Transverse colon (tissue), 4 donors: Measurements from ENCODE around the gene FOSL1. TPM values are rescaled to one million over a fixed set of nuclear protein-coding genes. Genes with fewer than 3 reads are reported as not detected.
A peak's percentile ranks its signal among the peaks of the same experiment; 100 is the strongest.

Experiments
- DNase-seq: peaks from one replicate; pipeline ENCODE4 v3.0.0-alpha.2; 2019
- H3K27ac ChIP-seq, 4 donors: fragments of 200-600 bp; sonication (generic); 2 replicates each; pipeline ENCODE4 v1.5.1; 2016 to 2018; ENCODE audit warnings: inconsistent platforms in 4 of 4
- H3K27me3 ChIP-seq: fragments of 200-600 bp; sonication (generic); 2 replicates; pipeline ENCODE4 v1.5.1; 2017; ENCODE audit warnings: inconsistent platforms
- H3K36me3 ChIP-seq, 4 donors: fragments of 200-600 bp; sonication (generic); 2 replicates each; pipeline ENCODE4 v1.5.1; 2017 to 2019; ENCODE audit warnings: inconsistent platforms in 4 of 4
- H3K4me1 ChIP-seq, 4 donors: fragments of 200-600 bp; sonication (generic); 2 replicates each; pipeline ENCODE4 v1.5.1; 2017 to 2020; ENCODE audit warnings: inconsistent platforms in 4 of 4
- H3K4me3 ChIP-seq, 4 donors: fragments of 200-600 bp; sonication (generic); 1 replicate in 1 of 4; 2 replicates in 3 of 4; pipeline versions ENCODE4 v1.5.1 to v1.6.1; 2017 to 2019; ENCODE audit warnings: inconsistent platforms in 4 of 4
- H3K9me3 ChIP-seq, 2 donors: fragments of 200-600 bp; sonication (generic); 2 replicates each; pipeline ENCODE4 v1.5.1; 2017 to 2019; ENCODE audit warnings: inconsistent platforms in 2 of 2
- CTCF ChIP-seq, 5 experiments: fragments of 200-600 bp in 3 of 5; fragments of 450-650 bp in 2 of 5; sonication (generic) in 3 of 5; IDR thresholded peaks; 1 replicate in 2 of 5; 2 replicates in 3 of 5; pipeline ENCODE4 v1.5.1; 2016 to 2017; ENCODE audit warnings: antibody characterized with exemption in 5 of 5, inconsistent platforms in 3 of 5, mild to moderate bottlenecking in 2 of 5, moderate library complexity in 1 of 5
- EP300 ChIP-seq: sonication (generic); formaldehyde crosslinking; IDR thresholded peaks from one replicate; pipeline ENCODE4 v1.6.1; 2017; ENCODE audit warnings: antibody characterized with exemption, low read depth
- POLR2A ChIP-seq: fragments of 450-650 bp; IDR thresholded peaks from one replicate; pipeline ENCODE4 v1.6.1; 2016; ENCODE audit warnings: antibody characterized with exemption, mild to moderate bottlenecking, moderate library complexity
- POLR2AphosphoS5 ChIP-seq, 3 donors: sonication (generic); formaldehyde crosslinking; IDR thresholded peaks; one replicate each; pipeline ENCODE4 v1.6.1; 2016; ENCODE audit warnings: antibody characterized with exemption in 3 of 3
- WGBS, 2 donors: methylation state at CpG; one replicate each; pipeline ENCODE4 v1.1.5; 2018; ENCODE audit warnings: low coverage in 1 of 2; 5-methylcytosine and 5-hydroxymethylcytosine counted together
- in situ Hi-C, 4 donors: fragments of 200-750 bp; cut with MboI; loops; one replicate each; pipeline versions ENCODE4 v1.15.0 to v1.15.1; 2017; ENCODE audit warnings: low sequenced_read_pairs in 3 of 4, low pct_ligation_motif_present in 1 of 4, low pct_unique_long_range_greater_than_20kb in 1 of 4
- intact Hi-C: fragments of 100-400 bp; cut with DNase I; formaldehyde crosslinking; loops from one replicate; pipeline ENCODE4 v1.15.1; 2023; ENCODE audit warnings: low total_unique reads
- total RNA-seq, 4 donors: library from RNA; depleted of rRNA; stranded (reverse); fragments of >200 nt; gene quantifications; one replicate each; pipeline ENCODE4 v1.1.0, GENCODE V29; 2016

The FOSL1 gene
- total RNA-seq, 4 donors from 2014 or later, result 1.2 to 11.6 TPM; not detected in 2

GRCh38 chr11:65917434-65918210, 17.4 kb upstream of the FOSL1 start:
- 88% methylated on average over 21 of the region's 35 CpGs; no CpG with 5 or more reads in 1 of the 2 donors for WGBS, 2 donors
- intact Hi-C loops (loop anchor here (2.0 kb wide), 1 partner anchor 29 kb away; the partner anchor contains the start of gene FIBP), in situ Hi-C loops (no loop called here)
- Histone ChIP-seq H3K36me3 (peaks cover 0 to 3% (median under 1%) of the 10 kb centered on the region in 4 donors), H3K9me3 (no peaks in the 10 kb centered on the region), H3K27ac (peak overlapping the region; percentile 91 to 98 (median 96)), H3K27me3 (no peaks in the 10 kb centered on the region), H3K4me3 (peak overlapping the region; percentile 64 to 98 (median 84)), H3K4me1 (peaks cover 34 to 49% (median 46%) of the 10 kb centered on the region in 4 donors)
- DNase-seq, result no peak
- TF ChIP-seq POLR2A (no peak), POLR2AphosphoS5 (IDR thresholded peaks at IDR 0.05) (no peak), EP300 (no peak), CTCF (IDR thresholded peaks at IDR 0.05) (no peak)

GRCh38 chr11:65917077-65917433, 16.9 kb upstream of the FOSL1 start:
- in situ Hi-C loops (no loop called here), intact Hi-C loops (no loop called here)
- Histone ChIP-seq H3K9me3 (no peaks in the 10 kb centered on the region), H3K4me3 (peak overlapping the region in 1 of 4 donors; percentile 83), H3K4me1 (peaks cover 34 to 50% (median 47%) of the 10 kb centered on the region in 4 donors), H3K27ac (peak overlapping the region; percentile 91 to 98 (median 96)), H3K36me3 (no peaks in the 10 kb centered on the region), H3K27me3 (no peaks in the 10 kb centered on the region)
- no peak for DNase-seq
- 95% methylated on average over 3 of the region's 3 CpGs; no CpG with 5 or more reads in 1 of the 2 donors for WGBS, 2 donors
- TF ChIP-seq POLR2AphosphoS5 (IDR thresholded peaks at IDR 0.05) (no peak), CTCF (IDR thresholded peaks at IDR 0.05) (no peak), EP300 (no peak), POLR2A (no peak)

GRCh38 chr11:65916391-65916790, 16.2 kb upstream of the FOSL1 start:
- TF ChIP-seq EP300, result no peak
- no peak for TF ChIP-seq CTCF (IDR thresholded peaks at IDR 0.05)
- Histone ChIP-seq H3K9me3 (no peaks in the 10 kb centered on the region), H3K27ac (peak overlapping the region; percentile 91 to 98 (median 96)), H3K4me1 (peaks cover 34 to 56% (median 54%) of the 10 kb centered on the region in 4 donors), H3K4me3 (no peak overlapping the region), H3K27me3 (no peaks in the 10 kb centered on the region), H3K36me3 (no peaks in the 10 kb centered on the region)
- in situ Hi-C loops (no loop called here), intact Hi-C loops (no loop called here)
- WGBS, 2 donors, result 79% methylated on average over 7 of the region's 7 CpGs; no CpG with 5 or more reads in 1 of the 2 donors
- DNase-seq, result no peak

- in situ Hi-C loops (no loop called here), intact Hi-C loops (no loop called here)
- H3K27me3 ChIP-seq, result no peaks in the 10 kb centered on the region
- H3K4me3 ChIP-seq, result no peak overlapping the region
- TF ChIP-seq EP300 (no peak), POLR2A (no peak), POLR2AphosphoS5 (IDR thresholded peaks at IDR 0.05) (peak; percentile 68 to 75 (median 73))
- peak overlapping the region; percentile 91 to 98 (median 96) for H3K27ac ChIP-seq
- DNase-seq, result peak; percentile 74
- 51% methylated on average over 13 of the region's 13 CpGs; no CpG with 5 or more reads in 1 of the 2 donors for WGBS, 2 donors
- no peaks in the 10 kb centered on the region for H3K36me3 ChIP-seq
- peaks cover 31 to 53% (median 51%) of the 10 kb centered on the region in 4 donors for H3K4me1 ChIP-seq
- no peaks in the 10 kb centered on the region for H3K9me3 ChIP-seq
Observed at GRCh38 chr11:65915821-65916251, 15.6 kb upstream of the FOSL1 start.
